ENCODE measurements around the gene TAGLN2. TPM values are rescaled to one million over a fixed set of nuclear protein-coding genes. Genes with fewer than 3 reads are reported as not detected.

Gene TAGLN2
- total RNA-seq, 1 experiment from 2014 or later, result 66.9 TPM

- TF ChIP-seq MLX (CRISPR knock-in tag; IDR thresholded peaks at IDR 0.05) (no peak), MYBL2 (CRISPR knock-in tag; IDR thresholded peaks at IDR 0.05) (no peak), ELF4 (CRISPR knock-in tag; IDR thresholded peaks at IDR 0.05; ENCODE audit: low read depth) (no peak)
Observed at GRCh38 chr1:159896546-159896930, 28.8 kb downstream of the TAGLN2 start (continued).

- Mint-ChIP-seq H3K27ac (no peak overlapping the region), H3K9me3 (no peaks in the 10 kb centered on the region), H3K4me3 (no peak overlapping the region), H3K27me3 (ENCODE audit: low read depth) (peaks cover 16% of the 10 kb centered on the region), H3K4me1 (peaks cover 16% of the 10 kb centered on the region), H3K36me3 (no peaks in the 10 kb centered on the region)
- peak; percentile 83 for TF ChIP-seq PRDM15 (CRISPR knock-in tag; IDR thresholded peaks at IDR 0.05)
- no peak for TF ChIP-seq AFF4 (CRISPR knock-in tag; IDR thresholded peaks at IDR 0.05; ENCODE audit: borderline replicate concordance)
- DNase-seq (ENCODE audit: low spot score), result no peak
- CTCF ChIA-PET, result interaction anchor here (0.8 to 11.5 kb wide), 5 partner anchors 66 to 111 kb away, joined by 3 to 188 read pairs (median 5); no protein-coding TSS in a partner anchor
- POLR2A ChIA-PET, result interaction anchor here (0.9 kb wide), 1 partner anchor 29 kb away, joined by 3 read pairs; the partner anchor contains the start of gene TAGLN2
- ATAC-seq, result no peak
Observed at GRCh38 chr1:159895836-159896545, 29.3 kb downstream of the TAGLN2 start.

- TF ChIP-seq TCF7 (CRISPR knock-in tag; IDR thresholded peaks at IDR 0.05; ENCODE audit: low read depth) (no peak), RORB (CRISPR knock-in tag; IDR thresholded peaks at IDR 0.05) (no peak), ELF4 (CRISPR knock-in tag; IDR thresholded peaks at IDR 0.05; ENCODE audit: low read depth) (no peak), ZNF219 (CRISPR knock-in tag; IDR thresholded peaks at IDR 0.05; ENCODE audit: borderline replicate concordance) (no peak), ATF3 (CRISPR knock-in tag; conservative IDR thresholded peaks at IDR 0.05) (no peak), FOXK1 (CRISPR knock-in tag; IDR thresholded peaks at IDR 0.05) (no peak), E2F5 (CRISPR knock-in tag; IDR thresholded peaks at IDR 0.05) (no peak), ETV6 (CRISPR knock-in tag; IDR thresholded peaks at IDR 0.05) (no peak), NFE2L1 (CRISPR knock-in tag; IDR thresholded peaks at IDR 0.05) (no peak), NR2C2 (CRISPR knock-in tag; IDR thresholded peaks at IDR 0.05) (no peak), ZSCAN18 (CRISPR knock-in tag; IDR thresholded peaks at IDR 0.05) (no peak), ESRRA (CRISPR knock-in tag; IDR thresholded peaks at IDR 0.05; ENCODE audit: borderline replicate concordance) (no peak)
- Mint-ChIP-seq H3K27me3 (ENCODE audit: low read depth) (peaks cover 9% of the 10 kb centered on the region), H3K27ac (no peak overlapping the region), H3K4me1 (peaks cover 9% of the 10 kb centered on the region), H3K9me3 (no peaks in the 10 kb centered on the region), H3K36me3 (no peaks in the 10 kb centered on the region), H3K4me3 (no peak overlapping the region)
- no peak for DNase-seq (ENCODE audit: low spot score)
- ATAC-seq, result no peak
- CTCF ChIA-PET, result interaction anchor here (1.1 to 11.5 kb wide), 4 partner anchors 66 to 112 kb away, joined by 3 to 188 read pairs (median 8); no protein-coding TSS in a partner anchor
- POLR2A ChIA-PET, result interaction anchor here (0.9 kb wide), 1 partner anchor 30 kb away, joined by 3 read pairs; the partner anchor contains the start of gene TAGLN2
Observed at GRCh38 chr1:159895286-159895685, 30.0 kb downstream of the TAGLN2 start.
